ENCODE measurements around the gene EML6. TPM values are rescaled to one million over a fixed set of nuclear protein-coding genes. Genes with fewer than 3 reads are reported as not detected.

The EML6 gene
- polyA plus RNA-seq, 2 donors = 0.88 to 1.3 TPM

DNA sequence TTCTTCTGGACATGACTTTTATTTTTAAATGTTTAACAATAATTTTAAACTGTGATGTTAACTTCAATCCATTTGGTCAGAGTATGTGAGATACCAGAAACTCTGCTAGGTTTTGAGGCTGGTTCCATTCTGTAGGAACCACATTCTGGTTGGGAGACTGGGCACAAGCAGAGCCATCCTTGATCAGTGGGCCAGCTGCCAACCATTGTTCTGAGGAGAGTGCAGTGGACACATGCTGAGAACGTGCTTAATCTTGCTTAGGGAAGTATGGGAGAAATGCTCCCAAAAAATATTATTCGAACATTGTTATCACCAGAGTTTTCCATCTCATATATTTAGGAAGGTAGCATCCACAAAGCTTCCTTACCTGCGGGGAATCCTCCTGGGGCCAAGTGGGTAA is 171.0 kb downstream of the EML6 start:
- Histone ChIP-seq H3K4me1 (ENCODE audit: control insufficient read depth in 2 of 2, insufficient read depth in 2 of 2, low read length in 1 of 2) (no peaks in the 10 kb centered on the region), H3K27ac (ENCODE audit: low read depth in 2 of 2, low read length in 1 of 2) (no peak overlapping the region), H3K36me3 (ENCODE audit: control insufficient read depth in 2 of 2, insufficient read depth in 2 of 2, low read length in 1 of 2) (no peaks in the 10 kb centered on the region), H3K27me3 (ENCODE audit: control insufficient read depth in 1 of 2, insufficient read depth in 2 of 2, low read length in 2 of 2) (no peaks in the 10 kb centered on the region), H3K4me3 (ENCODE audit: low read depth in 1 of 2, low read length in 2 of 2) (no peak overlapping the region), H3K9me3 (ENCODE audit: control insufficient read depth in 2 of 2, insufficient read depth in 1 of 2, low read depth in 1 of 2, low read length in 1 of 2) (no peaks in the 10 kb centered on the region)
- WGBS, 2 donors = 76 to 79% methylated on average over 3 of the region's 3 CpGs

DNA sequence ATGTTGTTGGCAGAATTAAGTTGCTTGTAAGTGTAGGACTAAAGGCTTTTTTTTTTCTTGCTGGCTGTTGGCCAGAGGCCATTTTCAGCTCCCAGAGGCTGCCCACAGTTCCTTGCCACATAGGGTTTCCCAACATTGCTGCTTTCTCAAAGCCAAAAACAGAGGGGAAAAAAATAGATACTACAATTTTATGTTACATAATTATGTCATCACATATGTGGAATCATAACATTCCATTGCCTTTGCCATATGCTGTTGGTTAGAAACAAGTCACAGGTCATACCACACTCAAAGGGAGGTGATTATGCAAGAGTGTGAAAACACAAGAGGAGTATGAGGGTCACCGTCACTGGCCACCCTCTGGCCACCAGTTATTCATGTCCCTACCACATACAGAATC is 172.3 kb downstream of the EML6 start:
- no peak overlapping the region for H3K27ac ChIP-seq (ENCODE audit: low read depth in 2 of 2, low read length in 1 of 2)
- H3K27me3 ChIP-seq (ENCODE audit: control insufficient read depth in 1 of 2, insufficient read depth in 2 of 2, low read length in 2 of 2) = no peaks in the 10 kb centered on the region
- WGBS, 2 donors = 94 to 96% methylated on average over 1 of the region's 1 CpG
- no peaks in the 10 kb centered on the region for H3K36me3 ChIP-seq (ENCODE audit: control insufficient read depth in 2 of 2, insufficient read depth in 2 of 2, low read length in 1 of 2)
- H3K4me3 ChIP-seq (ENCODE audit: low read depth in 1 of 2, low read length in 2 of 2) = no peak overlapping the region
- no peaks in the 10 kb centered on the region for H3K9me3 ChIP-seq (ENCODE audit: control insufficient read depth in 2 of 2, insufficient read depth in 1 of 2, low read depth in 1 of 2, low read length in 1 of 2)
- H3K4me1 ChIP-seq (ENCODE audit: control insufficient read depth in 2 of 2, insufficient read depth in 2 of 2, low read length in 1 of 2) = no peaks in the 10 kb centered on the region

DNA sequence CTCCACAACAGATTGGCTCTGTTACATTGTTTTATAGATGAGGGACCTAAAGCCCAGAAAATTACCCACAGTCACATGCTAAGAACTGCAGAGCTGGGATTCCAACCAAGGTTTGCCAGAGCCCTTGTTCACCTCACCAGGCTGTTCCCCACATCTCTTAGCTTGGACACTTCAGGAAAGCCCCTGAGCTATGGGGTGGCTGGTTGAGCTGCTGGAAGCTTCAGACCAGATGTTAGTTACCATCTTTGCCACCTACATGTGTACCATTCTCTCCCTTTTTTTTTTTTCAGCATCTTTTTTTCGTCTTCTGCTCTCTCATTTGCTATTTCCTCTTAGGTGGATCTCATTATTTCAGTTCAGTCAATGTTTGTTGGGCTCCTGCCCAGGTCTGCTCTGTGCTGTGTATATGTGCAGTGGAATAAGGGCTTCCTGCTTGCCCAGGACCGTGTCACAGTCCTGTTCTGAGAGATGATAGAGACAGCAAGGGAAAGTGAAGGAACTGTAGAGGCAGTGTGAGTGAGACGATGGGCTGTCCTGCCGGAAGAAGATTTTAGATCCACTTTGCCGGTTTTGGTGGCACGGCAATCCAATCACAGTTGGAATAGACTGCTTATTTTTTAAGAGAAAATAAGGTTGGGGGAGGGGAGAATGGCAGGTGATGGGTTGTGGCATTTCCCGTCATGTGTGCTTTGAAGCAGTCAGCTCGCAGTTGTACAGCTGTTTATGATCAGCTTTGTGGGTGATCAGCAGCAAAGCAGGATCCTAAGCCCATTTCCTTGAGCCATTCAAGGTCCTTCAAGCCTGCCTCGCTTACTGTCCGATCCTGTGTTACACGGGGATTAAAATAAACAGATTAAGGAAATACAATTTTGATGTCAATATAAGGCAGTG is 174.2 kb downstream of the EML6 start:
- Histone ChIP-seq H3K9me3 (ENCODE audit: control insufficient read depth in 2 of 2, insufficient read depth in 1 of 2, low read depth in 1 of 2, low read length in 1 of 2) (no peaks in the 10 kb centered on the region), H3K27ac (ENCODE audit: low read depth in 2 of 2, low read length in 1 of 2) (no peak overlapping the region), H3K4me1 (ENCODE audit: control insufficient read depth in 2 of 2, insufficient read depth in 2 of 2, low read length in 1 of 2) (no peaks in the 10 kb centered on the region), H3K4me3 (ENCODE audit: low read depth in 1 of 2, low read length in 2 of 2) (no peak overlapping the region), H3K36me3 (ENCODE audit: control insufficient read depth in 2 of 2, insufficient read depth in 2 of 2, low read length in 1 of 2) (no peaks in the 10 kb centered on the region), H3K27me3 (ENCODE audit: control insufficient read depth in 1 of 2, insufficient read depth in 2 of 2, low read length in 2 of 2) (no peaks in the 10 kb centered on the region)
- WGBS, 2 donors = 65 to 72% methylated on average over 11 of the region's 11 CpGs

DNA sequence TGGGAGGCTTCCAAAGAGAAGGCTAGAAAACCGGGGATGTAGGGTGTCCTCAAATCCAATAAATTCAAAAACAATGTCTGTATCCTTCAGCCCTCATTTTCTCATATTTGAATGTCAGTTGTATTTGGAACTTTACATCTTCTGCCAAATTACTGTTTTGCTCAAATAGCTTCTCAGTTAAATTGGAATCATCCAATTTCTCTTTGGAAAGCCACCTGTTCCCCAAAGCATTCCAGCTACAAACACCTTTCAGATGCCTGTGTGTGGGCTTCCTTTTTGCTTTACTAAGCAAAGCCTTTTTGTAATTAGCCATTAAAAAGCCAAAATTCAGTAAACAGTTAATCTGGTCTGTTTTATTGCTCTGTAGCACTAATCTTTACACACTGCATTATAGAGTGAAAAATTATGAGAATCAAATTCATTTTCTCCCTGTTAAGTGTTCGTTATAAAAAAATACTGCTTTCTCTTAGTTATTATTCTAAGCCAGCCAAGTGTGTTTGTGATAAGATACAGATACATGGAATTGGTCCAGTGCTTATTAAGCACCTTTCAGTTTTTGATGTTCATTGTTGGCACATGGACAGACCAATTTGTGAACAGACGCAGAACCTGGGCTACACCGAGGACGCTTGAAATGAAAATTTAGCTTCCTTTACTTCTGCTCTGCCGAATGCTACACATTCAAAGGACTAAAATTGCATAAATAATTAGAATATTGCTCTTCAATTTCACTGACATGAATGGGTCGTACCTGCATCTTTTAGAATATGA is 175.2 kb downstream of the EML6 start:
- 73 to 87% methylated on average over 7 of the region's 7 CpGs for WGBS, 2 donors
- H3K4me1 ChIP-seq (ENCODE audit: control insufficient read depth in 2 of 2, insufficient read depth in 2 of 2, low read length in 1 of 2) = no peaks in the 10 kb centered on the region
- no peaks in the 10 kb centered on the region for H3K27me3 ChIP-seq (ENCODE audit: control insufficient read depth in 1 of 2, insufficient read depth in 2 of 2, low read length in 2 of 2)
- no peaks in the 10 kb centered on the region for H3K9me3 ChIP-seq (ENCODE audit: control insufficient read depth in 2 of 2, insufficient read depth in 1 of 2, low read depth in 1 of 2, low read length in 1 of 2)
- H3K4me3 ChIP-seq (ENCODE audit: low read depth in 1 of 2, low read length in 2 of 2) = no peak overlapping the region
- H3K36me3 ChIP-seq (ENCODE audit: control insufficient read depth in 2 of 2, insufficient read depth in 2 of 2, low read length in 1 of 2) = no peaks in the 10 kb centered on the region
- H3K27ac ChIP-seq (ENCODE audit: low read depth in 2 of 2, low read length in 1 of 2) = no peak overlapping the region

DNA sequence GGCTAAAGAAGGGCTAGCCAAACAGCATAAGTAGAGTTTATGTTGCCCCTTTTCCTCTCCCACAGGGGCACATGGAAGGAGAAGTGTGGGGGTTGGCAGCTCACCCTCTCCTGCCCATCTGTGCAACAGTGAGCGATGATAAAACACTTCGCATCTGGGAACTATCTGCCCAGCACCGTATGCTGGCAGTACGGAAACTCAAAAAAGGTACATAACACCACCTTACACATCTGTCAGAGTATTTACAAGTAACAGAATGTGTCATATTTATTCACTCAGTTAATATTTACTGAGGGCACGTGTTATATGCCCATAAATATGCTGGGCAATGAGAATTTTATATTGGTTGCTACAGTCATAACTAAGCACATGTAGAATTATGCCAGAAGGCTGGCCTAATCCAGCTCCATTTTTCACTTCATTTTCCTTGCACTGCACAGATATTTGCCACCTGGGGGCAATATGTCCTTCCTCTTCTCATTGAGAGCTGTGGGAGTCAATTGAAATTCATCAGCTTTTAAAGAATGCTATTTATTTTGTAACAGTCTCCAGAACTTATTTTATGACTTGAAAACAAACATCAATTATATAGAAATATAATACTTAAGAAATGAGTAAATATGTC is 176.2 kb downstream of the EML6 start:
- 79 to 80% methylated on average over 5 of the region's 5 CpGs for WGBS, 2 donors
- no peaks in the 10 kb centered on the region for H3K9me3 ChIP-seq (ENCODE audit: control insufficient read depth in 2 of 2, insufficient read depth in 1 of 2, low read depth in 1 of 2, low read length in 1 of 2)
- H3K27ac ChIP-seq (ENCODE audit: low read depth in 2 of 2, low read length in 1 of 2) = no peak overlapping the region
- H3K4me3 ChIP-seq (ENCODE audit: low read depth in 1 of 2, low read length in 2 of 2) = no peak overlapping the region
- H3K27me3 ChIP-seq (ENCODE audit: control insufficient read depth in 1 of 2, insufficient read depth in 2 of 2, low read length in 2 of 2) = no peaks in the 10 kb centered on the region
- H3K4me1 ChIP-seq (ENCODE audit: control insufficient read depth in 2 of 2, insufficient read depth in 2 of 2, low read length in 1 of 2) = peaks cover 0 to 3% of the 10 kb centered on the region in 2 donors
- H3K36me3 ChIP-seq (ENCODE audit: control insufficient read depth in 2 of 2, insufficient read depth in 2 of 2, low read length in 1 of 2) = no peaks in the 10 kb centered on the region

DNA sequence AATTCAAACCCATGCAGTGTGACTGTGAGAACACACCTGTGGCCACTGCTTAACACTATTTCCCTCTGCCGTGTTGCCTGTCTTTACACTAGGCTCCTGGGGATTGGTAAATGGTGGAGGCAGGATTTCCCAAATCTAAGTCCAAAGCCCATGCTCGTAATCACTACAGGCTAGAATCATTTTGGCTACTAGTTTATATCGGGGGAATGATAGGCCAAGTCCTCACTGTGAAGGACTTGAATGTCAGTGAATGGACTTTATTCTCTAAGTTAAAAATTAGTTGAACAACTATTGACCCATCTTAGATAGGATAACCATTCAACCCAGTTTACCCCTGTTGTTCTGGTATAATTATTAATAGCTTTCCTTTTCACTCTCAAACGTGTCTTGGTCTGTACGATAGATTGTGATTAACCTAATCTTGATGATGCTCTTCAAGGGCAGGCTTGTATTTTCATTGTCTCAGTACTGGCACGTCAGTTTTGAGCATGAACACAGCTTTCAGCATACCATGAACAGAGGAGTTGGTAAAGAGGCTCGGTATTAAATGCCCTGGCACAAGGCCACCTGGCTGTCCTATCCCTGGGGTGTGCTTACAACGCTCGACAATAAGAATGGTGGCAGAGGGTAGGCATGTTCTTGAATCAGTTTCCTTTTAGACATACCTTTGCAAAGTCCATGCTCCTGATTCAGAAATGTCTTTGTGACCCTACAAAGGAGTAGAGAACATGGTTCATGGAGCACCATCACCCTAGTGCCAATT is 177.9 kb downstream of the EML6 start:
- no peaks in the 10 kb centered on the region for H3K9me3 ChIP-seq (ENCODE audit: control insufficient read depth in 2 of 2, insufficient read depth in 1 of 2, low read depth in 1 of 2, low read length in 1 of 2)
- no peaks in the 10 kb centered on the region for H3K27me3 ChIP-seq (ENCODE audit: control insufficient read depth in 1 of 2, insufficient read depth in 2 of 2, low read length in 2 of 2)
- H3K4me3 ChIP-seq (ENCODE audit: low read depth in 1 of 2, low read length in 2 of 2) = no peak overlapping the region
- H3K36me3 ChIP-seq (ENCODE audit: control insufficient read depth in 2 of 2, insufficient read depth in 2 of 2, low read length in 1 of 2) = no peaks in the 10 kb centered on the region
- no peak overlapping the region for H3K27ac ChIP-seq (ENCODE audit: low read depth in 2 of 2, low read length in 1 of 2)
- peaks cover 0 to 3% of the 10 kb centered on the region in 2 donors for H3K4me1 ChIP-seq (ENCODE audit: control insufficient read depth in 2 of 2, insufficient read depth in 2 of 2, low read length in 1 of 2)
- 64% methylated on average over 9 of the region's 9 CpGs for WGBS, 2 donors

DNA sequence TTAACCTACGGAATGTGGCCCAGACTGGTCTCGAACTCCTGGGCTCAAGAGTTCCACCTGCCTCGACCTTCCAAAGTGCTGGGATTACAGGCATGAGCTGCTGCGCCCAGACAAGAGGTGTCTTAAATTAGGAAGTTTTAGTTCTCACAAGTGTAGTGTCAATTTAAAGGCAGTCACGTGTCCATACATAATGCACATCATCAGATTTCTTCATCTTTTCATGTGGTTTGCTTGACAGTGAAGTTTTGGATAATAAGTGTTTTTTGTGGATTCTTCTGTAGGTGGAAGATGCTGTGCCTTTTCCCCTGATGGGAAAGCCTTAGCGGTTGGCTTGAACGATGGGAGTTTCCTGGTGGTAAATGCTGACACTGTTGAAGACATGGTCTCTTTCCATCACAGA is 179.3 kb downstream of the EML6 start:
- WGBS, 2 donors = 93% methylated on average over 7 of the region's 7 CpGs
- Histone ChIP-seq H3K36me3 (ENCODE audit: control insufficient read depth in 2 of 2, insufficient read depth in 2 of 2, low read length in 1 of 2) (no peaks in the 10 kb centered on the region), H3K9me3 (ENCODE audit: control insufficient read depth in 2 of 2, insufficient read depth in 1 of 2, low read depth in 1 of 2, low read length in 1 of 2) (no peaks in the 10 kb centered on the region), H3K27ac (ENCODE audit: low read depth in 2 of 2, low read length in 1 of 2) (no peak overlapping the region), H3K27me3 (ENCODE audit: control insufficient read depth in 1 of 2, insufficient read depth in 2 of 2, low read length in 2 of 2) (no peaks in the 10 kb centered on the region), H3K4me3 (ENCODE audit: low read depth in 1 of 2, low read length in 2 of 2) (no peak overlapping the region), H3K4me1 (ENCODE audit: control insufficient read depth in 2 of 2, insufficient read depth in 2 of 2, low read length in 1 of 2) (peaks cover 0 to 3% of the 10 kb centered on the region in 2 donors)

DNA sequence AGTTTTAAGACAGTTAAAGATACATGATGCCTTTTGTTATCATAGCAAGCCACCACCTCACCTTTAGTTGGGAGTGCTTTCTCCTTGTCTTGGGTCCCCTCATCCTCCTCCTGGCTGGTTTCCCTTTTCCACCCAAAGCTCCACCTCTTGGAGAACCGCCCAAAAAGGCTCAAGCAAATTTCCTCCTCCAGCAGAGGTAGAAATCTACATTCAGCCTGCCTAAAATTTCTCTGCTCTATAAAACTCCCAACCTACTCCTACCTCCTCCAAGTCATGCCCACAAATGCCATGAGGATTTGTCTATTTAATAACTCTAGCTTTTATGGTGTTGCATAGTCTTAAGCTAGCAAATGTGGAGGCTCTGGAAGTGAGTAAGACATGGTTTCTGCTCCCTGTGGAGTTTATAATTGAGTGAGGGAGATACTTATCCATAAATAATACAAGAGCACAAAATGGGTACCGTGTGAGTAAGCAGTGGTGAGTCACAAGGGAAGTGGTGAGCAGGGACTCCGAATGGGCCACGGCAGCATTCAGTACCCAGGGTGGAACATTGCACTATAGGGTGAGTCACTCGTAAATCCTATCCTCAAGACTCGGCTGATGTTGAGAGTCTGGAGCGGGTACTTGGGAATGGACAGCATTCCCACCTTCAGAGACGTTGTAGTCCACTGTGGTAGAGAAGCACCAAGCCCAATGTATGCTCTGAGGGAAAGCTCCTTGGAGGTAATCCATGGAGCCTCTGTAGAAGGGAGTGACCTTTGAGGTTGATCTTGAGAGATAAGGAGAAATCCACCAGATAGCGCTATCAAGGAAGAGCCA is 180.5 kb downstream of the EML6 start:
- Histone ChIP-seq H3K36me3 (ENCODE audit: control insufficient read depth in 2 of 2, insufficient read depth in 2 of 2, low read length in 1 of 2) (no peaks in the 10 kb centered on the region), H3K4me3 (ENCODE audit: low read depth in 1 of 2, low read length in 2 of 2) (no peak overlapping the region)

More for the DNA sequence above, 180.5 kb downstream of the EML6 start:
- Histone ChIP-seq H3K27ac (ENCODE audit: low read depth in 2 of 2, low read length in 1 of 2) (peak overlapping the region; percentile 55 to 79), H3K27me3 (ENCODE audit: control insufficient read depth in 1 of 2, insufficient read depth in 2 of 2, low read length in 2 of 2) (no peaks in the 10 kb centered on the region), H3K4me1 (ENCODE audit: control insufficient read depth in 2 of 2, insufficient read depth in 2 of 2, low read length in 1 of 2) (peaks cover 0 to 3% of the 10 kb centered on the region in 2 donors), H3K9me3 (ENCODE audit: control insufficient read depth in 2 of 2, insufficient read depth in 1 of 2, low read depth in 1 of 2, low read length in 1 of 2) (no peaks in the 10 kb centered on the region)
- WGBS, 2 donors = 40 to 49% methylated on average over 9 of the region's 9 CpGs

Data from esophagus (tissue), 2 donors.